Amniotic epithelial cell (primary cell): Measurements from ENCODE around the gene MAST2.
A peak's percentile ranks its signal among the peaks of the same experiment; 100 is the strongest.
"Not testable (repeated sequence)": the region's sequence is repeated elsewhere in the genome, so short reads cannot be mapped to it uniquely, and the experiment has no call there.

ENCODE experiments used
- DNase-seq: peaks from one replicate; pipeline ENCODE4 v3.0.0-alpha.2; 2010; ENCODE audit warnings: low read depth

MAST2 gene

GRCh38 chr1:45894331-45894730 is 90.9 kb downstream of the MAST2 start:
- no peak for DNase-seq

DNA sequence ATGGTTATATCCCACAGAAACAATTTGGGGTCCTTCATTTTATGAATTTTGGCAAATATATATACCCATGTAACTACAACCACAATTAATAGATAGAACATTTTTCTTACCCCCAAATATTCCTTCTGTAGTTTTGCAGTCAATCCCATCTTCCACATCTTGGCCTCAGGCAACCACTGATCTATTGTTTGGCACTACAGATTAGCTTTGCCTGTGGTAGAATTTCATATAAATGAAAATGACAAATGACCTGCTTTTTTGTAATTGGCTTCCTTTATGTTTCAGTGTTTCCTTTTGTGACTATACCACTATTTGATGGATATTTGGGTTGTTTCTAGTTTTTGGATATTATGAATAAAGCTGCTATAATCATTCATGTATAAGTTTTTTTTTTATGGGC is 91.5 kb downstream of the MAST2 start:
- no peak for DNase-seq

- DNase-seq: no peak
Measured at GRCh38 chr1:45895406-45895805, 92.0 kb downstream of the MAST2 start.

DNA sequence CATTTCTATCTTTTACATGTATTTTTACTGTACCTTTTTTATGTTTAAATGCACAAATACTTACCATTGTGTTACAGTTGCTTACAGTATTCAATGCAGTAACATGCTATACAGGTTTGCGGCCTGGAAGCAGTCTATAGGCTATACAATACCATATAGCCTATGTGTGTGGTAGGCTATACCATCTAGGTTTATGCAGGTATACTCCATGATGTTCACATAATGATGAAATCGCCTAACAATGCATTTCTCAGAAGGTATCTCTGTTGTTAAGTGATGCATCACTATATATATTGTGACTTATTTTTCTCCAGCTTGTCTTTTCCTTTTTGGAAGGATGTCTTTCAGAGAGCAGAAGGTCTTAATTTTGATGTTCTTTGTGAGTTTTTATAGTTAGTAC is 103.5 kb downstream of the MAST2 start:
- DNase-seq: no peak

- DNase-seq: no peak
Measured at GRCh38 chr1:45908611-45909140, 105.3 kb downstream of the MAST2 start.

DNA sequence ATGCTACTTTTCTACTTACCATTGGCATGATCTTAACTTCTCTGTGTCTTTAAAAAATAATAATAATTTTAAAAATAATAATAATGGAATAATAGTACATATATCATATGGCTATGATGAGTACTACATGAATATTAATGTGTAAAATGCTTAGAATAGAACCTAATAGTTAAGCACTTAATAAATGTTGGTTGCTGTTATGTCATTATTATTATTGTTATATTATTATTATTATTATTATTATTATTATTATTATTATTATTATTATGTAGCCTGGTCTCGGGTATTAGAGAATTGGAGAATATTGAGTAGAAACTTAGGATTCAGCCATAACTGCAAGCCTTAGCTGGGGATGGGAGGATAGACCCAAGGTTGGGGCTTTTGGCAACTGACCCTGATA is 108.2 kb downstream of the MAST2 start:
- DNase-seq: no peak

GRCh38 chr1:45913183-45913683 is 109.8 kb downstream of the MAST2 start:
- peak; percentile 97 for DNase-seq

DNA sequence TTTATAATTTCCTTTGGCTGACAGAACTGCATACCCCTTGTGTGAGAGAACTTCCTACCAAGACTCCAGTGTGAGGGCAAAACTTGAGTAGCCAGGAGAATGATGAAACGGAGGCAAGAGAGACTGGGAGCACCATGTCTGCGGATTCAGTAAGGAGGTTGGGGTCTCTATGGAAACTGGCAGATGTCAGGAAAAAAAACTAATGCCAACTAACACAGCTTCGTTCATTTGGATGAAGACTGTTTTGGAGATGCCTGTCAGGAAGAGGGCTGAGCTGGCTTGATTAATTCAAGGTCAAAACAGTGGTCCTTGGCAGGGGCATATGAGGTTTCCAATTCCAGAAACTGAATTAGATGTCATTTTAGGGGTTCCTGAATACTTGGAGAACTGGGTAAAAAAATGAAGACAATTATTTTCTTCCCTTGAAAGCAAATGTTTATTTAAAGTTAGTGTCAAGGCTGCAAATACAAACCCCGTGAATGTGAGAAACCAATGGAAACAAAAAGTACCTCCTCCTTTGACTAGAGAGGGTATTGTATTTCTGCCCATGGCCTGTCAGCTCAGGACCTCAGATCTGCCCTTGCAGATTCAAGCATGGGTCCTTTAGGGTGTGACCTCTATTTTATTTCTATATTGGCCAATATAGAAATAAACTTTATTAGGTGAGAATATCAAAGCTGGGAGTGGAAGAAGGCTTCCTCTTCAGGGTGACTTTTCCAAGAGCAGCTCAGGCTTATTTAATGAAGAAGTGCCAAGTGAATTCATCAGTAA is 110.5 kb downstream of the MAST2 start:
- DNase-seq: no peak

DNA sequence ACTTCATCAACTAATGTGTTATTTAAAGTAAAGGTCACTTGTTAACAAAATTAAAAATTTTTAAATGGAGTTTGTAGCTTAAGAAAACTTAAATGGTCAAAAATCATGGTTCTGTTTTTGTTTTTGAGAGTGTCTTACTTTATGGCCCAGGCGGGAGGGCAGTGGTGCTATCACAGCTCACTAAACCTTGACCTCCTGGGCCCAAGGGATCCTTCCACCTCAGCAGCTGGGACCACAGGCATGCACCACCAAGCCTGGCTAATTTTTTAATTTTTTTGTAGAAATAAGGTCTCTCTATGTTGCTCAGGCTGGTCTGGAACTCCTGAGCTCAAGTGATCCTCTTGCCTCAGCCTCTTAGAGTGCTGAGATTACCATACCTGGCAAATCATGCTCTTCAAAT is 111.4 kb downstream of the MAST2 start:
- DNase-seq: no peak

DNA sequence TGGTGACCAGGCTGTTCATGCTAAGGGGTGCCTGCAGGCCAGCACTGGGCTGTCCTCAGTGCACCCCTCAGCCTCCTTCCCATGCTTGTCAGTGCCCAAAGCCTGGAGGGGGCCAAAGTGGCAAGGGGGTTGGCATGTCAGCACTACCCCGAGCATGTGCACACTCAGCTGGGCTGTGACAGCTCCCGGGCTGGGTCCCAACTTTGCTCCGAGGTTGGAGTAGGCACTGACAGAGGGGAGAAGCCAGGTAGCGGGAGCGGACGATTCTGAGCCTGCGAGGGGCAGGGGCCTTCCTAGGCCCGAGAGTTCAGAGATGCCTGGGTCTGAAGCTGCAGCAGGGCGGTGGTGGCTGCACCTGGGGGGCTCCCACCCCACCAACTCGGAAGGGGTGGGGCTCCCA is 119.0 kb downstream of the MAST2 start:
- no peak for DNase-seq

DNA sequence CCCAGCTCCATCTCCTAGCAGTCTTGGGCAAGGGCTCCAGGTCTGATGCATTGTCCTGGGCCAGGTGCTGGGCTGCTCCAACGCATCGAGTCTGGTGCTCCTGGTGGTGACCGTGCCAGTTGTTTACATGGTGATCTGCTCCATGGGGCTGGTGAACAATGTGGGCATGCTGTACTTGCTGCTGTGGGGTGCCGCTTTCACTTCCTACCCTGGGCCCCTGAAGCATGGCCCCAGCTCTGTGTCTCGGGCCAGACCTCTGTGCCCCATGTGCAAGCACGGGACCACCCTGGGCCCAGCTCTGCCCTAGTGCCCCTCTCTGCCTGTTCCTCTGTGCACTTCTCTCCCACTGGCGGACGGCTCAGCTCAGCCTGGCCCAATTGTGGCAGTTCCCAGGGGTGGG is 119.4 kb downstream of the MAST2 start:
- no peak for DNase-seq

GRCh38 chr1:45923343-45923742 is 119.9 kb downstream of the MAST2 start:
- peak; percentile 41 for DNase-seq

DNA sequence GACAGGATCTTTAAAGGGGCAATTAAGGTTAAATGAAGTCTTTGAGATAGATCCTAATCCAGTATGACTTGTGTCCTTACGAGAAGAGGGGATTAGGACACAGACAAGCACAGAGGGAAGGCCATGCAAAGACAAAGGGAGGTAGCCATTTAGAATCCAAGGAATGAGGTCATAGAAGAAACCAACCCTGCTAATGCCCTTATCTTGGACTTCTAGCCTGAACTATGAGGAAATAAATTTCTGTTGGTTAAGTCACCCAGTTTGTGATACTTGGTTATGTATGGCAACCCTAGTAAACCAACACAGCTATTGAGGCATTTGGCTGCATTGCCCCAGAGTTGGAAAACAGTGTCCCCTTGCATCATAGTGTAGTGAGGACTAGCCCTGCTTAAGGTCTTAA is 121.3 kb downstream of the MAST2 start:
- DNase-seq: peak; percentile 96

DNA sequence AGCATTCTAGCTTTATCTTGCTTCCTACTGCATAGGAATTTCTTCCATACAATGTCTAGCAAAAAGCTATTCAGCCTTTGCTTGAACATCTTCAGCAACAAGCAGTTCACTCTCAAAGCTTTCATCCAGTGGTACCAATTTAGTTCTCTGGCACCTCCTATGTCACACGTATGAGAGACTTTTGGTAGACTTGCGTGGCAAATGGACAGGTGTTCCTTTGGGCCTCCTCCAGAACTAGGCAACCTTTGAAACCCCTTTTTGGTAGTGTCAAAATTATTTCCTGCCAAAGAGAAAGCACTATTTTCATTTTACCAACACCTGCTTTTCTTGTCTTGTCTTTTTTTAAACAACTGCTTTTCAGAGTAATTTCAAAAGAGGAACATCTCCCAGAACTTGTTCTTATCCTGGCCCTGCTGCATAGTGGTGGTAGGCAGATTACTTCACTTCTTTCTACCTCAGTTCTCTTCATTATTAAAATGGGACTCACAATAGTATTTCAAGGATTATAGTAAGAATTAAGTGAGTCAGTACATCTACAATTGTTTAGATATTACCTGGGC is 122.4 kb downstream of the MAST2 start:
- DNase-seq: no peak

- no peak for DNase-seq
Measured at GRCh38 chr1:45926330-45926729, 122.9 kb downstream of the MAST2 start.

DNA sequence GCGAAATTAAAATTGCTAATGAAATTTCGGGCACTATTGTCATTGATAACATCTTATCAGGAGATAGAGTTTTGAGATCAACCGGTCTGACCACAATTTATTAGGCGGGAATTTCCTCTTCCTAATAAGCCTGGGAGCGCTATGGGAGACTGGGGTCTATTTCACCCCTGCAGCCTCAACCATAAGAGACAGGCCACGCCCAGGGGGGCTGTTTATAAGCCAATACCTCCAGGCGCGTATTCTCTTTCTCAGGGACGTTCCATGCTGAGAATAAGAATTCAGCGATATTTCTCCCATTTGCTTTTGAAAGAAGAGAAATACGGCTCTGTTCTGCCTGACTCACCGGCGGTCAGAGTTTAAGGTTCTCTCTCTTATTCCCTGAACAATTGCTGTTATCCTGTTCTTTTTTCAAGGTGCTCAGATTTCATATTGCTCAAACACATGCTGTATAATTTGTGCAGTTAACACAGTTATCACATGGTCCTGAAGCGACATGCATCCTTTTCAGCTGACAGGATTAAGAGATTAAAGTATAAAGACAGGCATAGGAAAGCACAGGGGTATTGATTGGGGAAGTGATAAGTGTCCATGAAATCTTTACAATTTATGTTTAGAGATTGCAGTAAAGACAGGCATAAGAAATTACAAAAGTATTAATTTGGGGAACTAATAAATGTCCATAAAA is 124.0 kb downstream of the MAST2 start:
- DNase-seq: not testable (repeated sequence)

DNA sequence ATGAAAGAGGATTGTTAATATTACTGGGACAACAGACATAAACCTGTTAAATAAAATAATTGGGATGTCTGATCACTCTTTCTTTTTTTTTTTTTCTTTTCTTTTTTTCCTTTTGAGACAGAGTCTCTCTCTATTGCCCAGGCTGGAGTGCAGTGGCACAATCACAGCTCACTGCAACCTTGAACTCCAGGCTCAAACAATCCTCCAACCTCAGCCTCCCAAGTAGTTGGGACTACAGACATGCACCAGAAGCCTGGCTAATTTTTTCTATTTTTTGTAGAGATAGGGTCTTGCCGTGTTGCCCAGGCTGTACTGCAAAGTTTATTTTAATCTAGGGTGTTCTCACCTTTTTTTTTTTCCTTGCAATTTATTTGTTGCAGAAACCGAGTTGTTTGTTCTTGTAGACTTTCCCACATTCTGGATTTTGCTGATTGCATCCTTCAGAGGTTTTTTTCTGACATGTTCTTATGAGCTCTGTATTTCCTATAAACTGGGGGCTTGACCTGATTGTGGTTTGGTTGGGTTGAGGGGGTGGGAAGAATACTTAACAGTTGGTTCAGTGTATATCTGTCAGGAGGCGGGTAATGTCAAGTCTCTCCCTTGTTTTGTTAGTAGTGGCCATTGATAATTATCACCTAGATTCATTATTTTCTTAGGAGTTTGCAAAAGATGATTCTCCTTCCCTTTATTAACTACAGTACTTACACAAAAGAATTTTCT is 125.2 kb downstream of the MAST2 start:
- peak; percentile 84 for DNase-seq

GRCh38 chr1:45929257-45929687 is 125.9 kb downstream of the MAST2 start:
- peak; percentile 94 for DNase-seq

DNA sequence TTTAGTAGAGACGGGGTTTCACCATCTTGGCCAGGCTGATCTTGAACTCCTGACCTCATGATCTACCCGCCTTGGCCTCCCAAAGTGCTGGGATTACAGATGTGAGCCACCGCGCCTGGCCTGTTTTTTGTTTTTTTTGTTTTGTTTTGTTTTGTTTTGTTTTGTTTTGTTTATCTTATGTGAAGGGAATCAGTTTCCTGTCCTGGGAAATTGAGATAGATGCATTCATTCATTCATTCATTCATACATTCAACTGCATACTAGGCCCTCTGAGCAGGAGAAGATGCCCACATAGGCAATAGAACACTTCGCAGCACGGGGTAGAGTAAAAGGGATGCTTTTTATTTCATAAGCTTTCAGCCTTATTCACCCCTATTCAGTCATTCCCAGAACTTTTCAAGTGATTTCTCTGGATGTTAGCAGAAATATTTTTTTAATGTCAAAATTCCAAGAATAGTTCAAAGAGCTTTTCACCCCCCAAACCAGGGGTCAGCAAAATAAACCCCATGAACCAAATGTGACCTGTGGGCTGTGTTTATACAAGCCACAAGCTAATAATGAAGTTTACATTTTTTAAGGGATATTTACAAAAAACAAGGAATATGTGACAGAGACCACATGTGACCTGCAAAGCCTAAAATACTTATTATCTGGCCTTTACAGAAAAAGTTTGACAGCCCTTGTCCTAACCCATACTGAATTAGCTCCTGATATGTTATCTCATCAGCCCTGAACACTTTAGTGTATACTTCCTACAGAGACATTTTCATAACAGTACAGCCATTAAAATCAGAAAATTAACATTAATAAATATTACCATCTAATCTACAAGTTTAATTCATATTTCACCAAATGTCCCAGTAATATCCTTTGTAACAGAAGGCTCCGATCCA is 127.1 kb downstream of the MAST2 start:
- no peak for DNase-seq

DNA sequence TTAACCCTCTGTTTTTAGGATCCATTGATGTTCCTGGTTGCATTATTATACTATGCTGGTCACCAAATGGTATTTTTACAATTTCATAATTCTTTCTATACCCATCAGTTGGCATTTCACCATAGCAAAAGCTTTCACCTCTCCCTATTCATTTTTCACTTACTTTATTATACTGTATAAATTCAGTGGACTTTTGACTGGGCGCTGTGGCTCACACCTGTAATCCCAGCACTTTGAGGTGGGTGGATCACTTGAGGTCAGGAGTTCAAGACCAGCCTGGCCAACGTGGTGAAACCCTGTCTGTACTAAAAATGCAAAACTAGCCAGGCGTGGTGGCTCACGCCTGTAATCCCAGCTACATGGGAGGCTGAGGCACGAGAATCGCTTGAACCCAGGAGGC is 128.8 kb downstream of the MAST2 start:
- DNase-seq: not testable (repeated sequence)

GRCh38 chr1:45934947-45935346 is 131.5 kb downstream of the MAST2 start:
- DNase-seq: peak; percentile 33
